Left ventricle myocardium inferior (tissue), 1 donor: ENCODE results near the gene HRH2. TPM values are rescaled to one million over a fixed set of nuclear protein-coding genes. Genes with fewer than 3 reads are reported as not detected.

Experiments used
- DNase-seq: peaks from one replicate; pipeline ENCODE4 v3.0.0-alpha.2; 2020
- H3K27ac ChIP-seq: fragments of 200-600 bp; replicated peaks from 2 replicates; pipeline ENCODE4 v1.8.0; 2021
- H3K27me3 ChIP-seq: fragments of 200-600 bp; 2 replicates; pipeline ENCODE4 v1.8.0; 2021; ENCODE audit warnings: low read depth
- H3K36me3 ChIP-seq: fragments of 200-600 bp; 2 replicates; pipeline ENCODE4 v1.8.0; 2021
- H3K4me1 ChIP-seq: fragments of 200-600 bp; 2 replicates; pipeline ENCODE4 v1.8.0; 2021
- H3K4me3 ChIP-seq: fragments of 200-600 bp; 2 replicates; pipeline ENCODE4 v1.8.0; 2021; ENCODE audit warnings: mild to moderate bottlenecking, moderate library complexity
- H3K9me3 ChIP-seq: fragments of 200-600 bp; replicated peaks from 2 replicates; pipeline ENCODE4 v1.8.0; 2021
- CTCF ChIP-seq: fragments of 200-600 bp; IDR thresholded peaks from 2 replicates; pipeline ENCODE4 v1.8.0; 2021; ENCODE audit warnings: antibody characterized with exemption, mild to moderate bottlenecking, borderline replicate concordance
- intact Hi-C: fragments of 100-400 bp; cut with micrococcal nuclease; formaldehyde crosslinking; loops from one replicate; pipeline ENCODE4 v1.11.0; 2022
- total RNA-seq: library from RNA; stranded (reverse); fragmentation: NEBNext Ultra II Directional; extraction: Animal tissue kit (Norgen Biotek cat#: 25700); gene quantifications from one replicate; pipeline ENCODE4 v1.2.1, GENCODE V29; 2021
- donor health status: DM: no; HTN: yes; CAD: no; lungs with severe emphysema.

HRH2 gene
- total RNA-seq, 1 donor from 2014 or later, result 47.7 TPM

- H3K36me3 ChIP-seq, result no peaks in the 10 kb centered on the region
- peaks cover 97% of the 10 kb centered on the region for H3K27me3 ChIP-seq
- no peak for DNase-seq
- peaks cover 3% of the 10 kb centered on the region for H3K9me3 ChIP-seq
- no peak for TF ChIP-seq CTCF
- no peak overlapping the region for H3K27ac ChIP-seq
- no peaks in the 10 kb centered on the region for H3K4me1 ChIP-seq
- intact Hi-C loops, result no loop called here
- no peak overlapping the region for H3K4me3 ChIP-seq
Measured at GRCh38 chr5:175736652-175737051, 78.8 kb downstream of the HRH2 start.

- no peak for TF ChIP-seq CTCF
- intact Hi-C loops, result no loop called here
- no peaks in the 10 kb centered on the region for H3K36me3 ChIP-seq
Measured at GRCh38 chr5:175737481-175737880, 79.6 kb downstream of the HRH2 start.

GRCh38 chr5:175738126-175738525, 80.3 kb downstream of the HRH2 start:
- Histone ChIP-seq H3K9me3 (peaks cover 3% of the 10 kb centered on the region), H3K36me3 (no peaks in the 10 kb centered on the region), H3K4me3 (no peak overlapping the region), H3K27ac (no peak overlapping the region), H3K27me3 (peaks cover 97% of the 10 kb centered on the region), H3K4me1 (no peaks in the 10 kb centered on the region)
- DNase-seq, result no peak
- no peak for TF ChIP-seq CTCF
- intact Hi-C loops, result no loop called here

More at GRCh38 chr5:175737481-175737880, 79.6 kb downstream of the HRH2 start:
- Histone ChIP-seq H3K4me1 (no peaks in the 10 kb centered on the region), H3K9me3 (peaks cover 3% of the 10 kb centered on the region), H3K27ac (no peak overlapping the region), H3K27me3 (peaks cover 97% of the 10 kb centered on the region), H3K4me3 (no peak overlapping the region)
- DNase-seq, result no peak

DNA sequence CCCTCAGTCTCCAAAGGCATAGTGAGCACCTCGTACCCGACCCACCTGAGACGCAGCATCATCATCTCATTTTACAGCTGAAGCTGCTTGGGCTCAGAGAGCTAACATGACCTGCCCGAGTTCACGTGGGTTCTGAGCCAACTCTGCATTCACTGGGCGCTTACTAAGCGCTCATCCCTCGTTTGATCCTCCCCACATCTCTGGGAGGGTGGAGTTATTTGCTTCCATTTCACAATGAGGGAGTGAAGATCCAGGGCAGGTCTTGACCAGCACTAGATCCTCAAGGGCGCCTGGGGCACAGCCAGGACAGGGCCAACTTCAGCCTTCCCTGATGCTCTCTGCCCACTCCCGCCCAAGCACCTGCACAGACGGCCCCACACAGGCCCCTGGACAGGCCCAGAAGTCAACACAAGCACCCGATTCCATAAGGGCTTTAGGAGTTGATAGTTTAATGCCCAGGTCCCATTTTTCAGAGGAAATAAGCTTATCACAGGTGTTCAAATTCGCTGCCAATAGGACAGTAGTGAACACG, 80.8 kb downstream of the HRH2 start:
- no peak for TF ChIP-seq CTCF
- Histone ChIP-seq H3K36me3 (no peaks in the 10 kb centered on the region), H3K4me1 (no peaks in the 10 kb centered on the region), H3K27me3 (peaks cover 94% of the 10 kb centered on the region), H3K27ac (no peak overlapping the region), H3K4me3 (no peak overlapping the region), H3K9me3 (no peaks in the 10 kb centered on the region)
- intact Hi-C loops, result no loop called here
- DNase-seq, result no peak

DNA sequence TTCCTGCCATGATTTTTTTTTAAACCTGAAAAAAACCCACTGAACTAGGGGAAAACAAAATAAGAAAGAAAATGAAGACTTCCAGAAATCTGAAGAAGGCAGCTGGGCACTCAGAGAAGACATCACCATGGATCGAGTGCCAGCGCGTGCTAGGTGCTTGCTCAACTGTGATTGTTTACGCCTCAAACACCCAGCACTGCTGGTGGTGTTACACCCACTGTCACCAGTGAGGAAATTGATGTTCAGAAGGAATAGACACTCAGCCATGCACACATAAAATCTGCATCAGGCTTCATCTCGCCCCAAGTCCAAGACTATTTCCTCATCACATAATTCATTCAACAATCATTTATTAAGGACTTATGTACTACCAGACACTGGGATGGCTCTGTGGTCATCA, 82.1 kb downstream of the HRH2 start:
- intact Hi-C loops, result no loop called here
- no peaks in the 10 kb centered on the region for H3K9me3 ChIP-seq
- H3K27me3 ChIP-seq, result peaks cover 93% of the 10 kb centered on the region
- H3K36me3 ChIP-seq, result no peaks in the 10 kb centered on the region
- no peak for TF ChIP-seq CTCF
- no peak for DNase-seq
- no peak overlapping the region for H3K4me3 ChIP-seq
- no peak overlapping the region for H3K27ac ChIP-seq
- H3K4me1 ChIP-seq, result no peaks in the 10 kb centered on the region
